IMR-90 (cell line): Measurements from ENCODE around the gene ALDOA. TPM values are rescaled to one million over a fixed set of nuclear protein-coding genes. Genes with fewer than 3 reads are reported as not detected.
A peak's percentile ranks its signal among the peaks of the same experiment; 100 is the strongest.

ENCODE experiments used
- ATAC-seq: fragments of 200-7000 bp; cut with Tn5 transposase; 2 replicates; pipeline ENCODE4 v1.9.1; 2020; ENCODE audit warnings: low read depth, mild to moderate bottlenecking, moderate library complexity
- BruUV-seq: library from RNA; stranded (reverse); fragments of 400-500 nt; replicated peaks from 2 replicates; lab custom pipeline; 2021; lab: Mats Ljungman, UMichigan
- CTCF ChIA-PET: fragments of 300-600 bp; formaldehyde crosslinking; extraction: SDS; loops from one replicate; lab custom pipeline; 2021; ENCODE audit warnings: antibody characterized with exemption; lab: Yijun Ruan, JAX
- POLR2A ChIA-PET: fragments of 300-600 bp; sonication (Branson Sonifier 250); formaldehyde crosslinking; loops from one replicate; lab custom pipeline; 2022; ENCODE audit warnings: antibody characterized with exemption; ENCODE audit not compliant: unreplicated experiment; lab: Charles Lee
- DNase-seq: peaks from one replicate; pipeline ENCODE4 v3.0.0; 2013
- H2AFZ ChIP-seq: replicated peaks from 2 replicates; pipeline ENCODE3; 2013; ENCODE audit warnings: low read length, mild to moderate bottlenecking; ENCODE audit not compliant: poor library complexity
- H2AK5ac ChIP-seq: 2 replicates; pipeline ENCODE4 v1.6.1; 2013; ENCODE audit warnings: low read depth, low read length, inconsistent platforms
- H2AK9ac ChIP-seq: replicated peaks from 2 replicates; pipeline ENCODE3; 2013; ENCODE audit warnings: mild to moderate bottlenecking, low read depth, low read length, moderate library complexity; ENCODE audit not compliant: poor library complexity
- H2BK120ac ChIP-seq: 2 replicates; pipeline ENCODE4 v1.6.1; 2013; ENCODE audit warnings: low read depth, low read length, inconsistent platforms
- H2BK15ac ChIP-seq: 3 replicates; pipeline ENCODE4 v1.6.1; 2013; ENCODE audit warnings: low read depth, low read length, inconsistent platforms
- H2BK20ac ChIP-seq: 2 replicates; pipeline ENCODE4 v1.6.1; 2013; ENCODE audit warnings: low read depth, mild to moderate bottlenecking, inconsistent platforms, low read length, moderate library complexity
- H2BK5ac ChIP-seq: 2 replicates; pipeline ENCODE4 v1.6.1; 2013; ENCODE audit warnings: mild to moderate bottlenecking, low read depth, low read length, inconsistent platforms; ENCODE audit not compliant: poor library complexity, severe bottlenecking
- H3K14ac ChIP-seq: replicated peaks from 2 replicates; pipeline ENCODE4 v1.6.1; 2013; ENCODE audit warnings: low read depth, low read length, inconsistent platforms
- H3K18ac ChIP-seq: 2 replicates; pipeline ENCODE4 v1.6.1; 2013; ENCODE audit warnings: low read depth, low read length, control low read depth
- H3K23ac ChIP-seq: 2 replicates; pipeline ENCODE4 v1.6.1; 2013; ENCODE audit warnings: low read depth, low read length, inconsistent platforms
- H3K27ac ChIP-seq: 2 replicates; pipeline ENCODE4 v1.5.1; 2013; ENCODE audit warnings: mild to moderate bottlenecking, control low read depth, low read length; ENCODE audit not compliant: insufficient read depth
- H3K27me3 ChIP-seq: 2 replicates; pipeline ENCODE4 v1.6.1; 2013; ENCODE audit warnings: low read length; ENCODE audit not compliant: control insufficient read depth, insufficient read depth
- H3K36me3 ChIP-seq: 2 replicates; pipeline ENCODE4 v1.6.1; 2013; ENCODE audit warnings: low read length, mixed read lengths; ENCODE audit not compliant: control insufficient read depth, insufficient read depth
- H3K4ac ChIP-seq: 2 replicates; pipeline ENCODE4 v1.6.1; 2013; ENCODE audit warnings: low read depth, low read length, inconsistent platforms
- H3K4me1 ChIP-seq: 2 replicates; pipeline ENCODE4 v1.6.1; 2013; ENCODE audit warnings: low read length, mixed read lengths; ENCODE audit not compliant: control insufficient read depth, insufficient read depth
- H3K4me2 ChIP-seq: 2 replicates; pipeline ENCODE4 v1.6.1; 2013; ENCODE audit warnings: low read depth, mild to moderate bottlenecking, control low read depth, low read length, moderate library complexity
- H3K4me3 ChIP-seq: 2 replicates; pipeline ENCODE4 v1.5.1; 2013; ENCODE audit warnings: low read depth, mild to moderate bottlenecking, control low read depth, low read length, moderate library complexity; ENCODE audit not compliant: insufficient read depth
- H3K56ac ChIP-seq: 2 replicates; pipeline ENCODE4 v1.6.1; 2013; ENCODE audit warnings: low read length, inconsistent platforms; ENCODE audit not compliant: insufficient read depth; ENCODE audit errors: extremely low read depth
- H3K79me1 ChIP-seq, 2 experiments: 2 replicates each; pipeline ENCODE4 v1.6.1; 2013; ENCODE audit warnings: low read length in 2 of 2, inconsistent platforms in 1 of 2, low read depth in 1 of 2
- H3K9ac ChIP-seq: 2 replicates; pipeline ENCODE4 v1.6.1; 2013; ENCODE audit warnings: low read depth, low read length, control low read depth
- H3K9me1 ChIP-seq: 2 replicates; pipeline ENCODE4 v1.6.1; 2013; ENCODE audit warnings: low read length, inconsistent platforms; ENCODE audit not compliant: insufficient read depth
- H3K9me3 ChIP-seq: 2 replicates; pipeline ENCODE4 v1.6.1; 2013; ENCODE audit warnings: low read length; ENCODE audit not compliant: control insufficient read depth, insufficient read depth
- H4K20me1 ChIP-seq: 2 replicates; pipeline ENCODE4 v1.6.1; 2013; ENCODE audit warnings: low read length, inconsistent platforms; ENCODE audit not compliant: insufficient read depth
- H4K5ac ChIP-seq: 2 replicates; pipeline ENCODE4 v1.6.1; 2013; ENCODE audit warnings: mild to moderate bottlenecking, low read depth, low read length, control low read depth
- H4K8ac ChIP-seq, 2 experiments: 2 replicates each; pipeline ENCODE4 v1.6.1; 2013; ENCODE audit warnings: low read depth in 2 of 2, low read length in 2 of 2, control low read depth in 1 of 2, inconsistent platforms in 1 of 2
- H4K91ac ChIP-seq: 2 replicates; pipeline ENCODE4 v1.6.1; 2013; ENCODE audit warnings: low read depth, low read length, inconsistent platforms; ENCODE audit not compliant: insufficient read depth
- CHD1 ChIP-seq: IDR thresholded peaks from 2 replicates; pipeline ENCODE4 v1.6.1; 2012; ENCODE audit warnings: low read depth, low read length, improper control_type of control experiment
- SMC3 ChIP-seq: fragments of 150-350 bp; IDR thresholded peaks from 2 replicates; pipeline ENCODE4 v1.6.1; 2016; ENCODE audit warnings: low read depth, mild to moderate bottlenecking, antibody characterized with exemption, low read length, moderate library complexity
- WGBS, 2 experiments: methylation state at CpG; one replicate each; pipeline versions ENCODE4 v1.1.5 to v1.1.7; 2013; ENCODE audit warnings: missing lambda C conversion rate in 2 of 2; ENCODE audit not compliant: insufficient read length in 1 of 2; ENCODE audit errors: extremely low coverage in 2 of 2; 5-methylcytosine and 5-hydroxymethylcytosine counted together
- dilution Hi-C: fragments of 300-500 bp; cut with HindIII; formaldehyde crosslinking; loops from one replicate; pipeline ENCODE4 v1.14.3; 2018; ENCODE audit warnings: low sequenced_read_pairs; ENCODE audit not compliant: unreplicated experiment
- in situ Hi-C: fragments of 300-500 bp; cut with MboI; formaldehyde crosslinking; loops from 3 replicates; pipeline ENCODE4 v1.14.3; 2019; ENCODE audit warnings: low sequenced_read_pairs, inconsistent platforms, mixed read lengths
- intact Hi-C: fragments of 100-400 bp; cut with micrococcal nuclease; formaldehyde crosslinking; loops from 2 replicates; pipeline ENCODE4 v1.10.0; 2022
- polyA plus RNA-seq, 3 experiments: library from polyadenylated mRNA; depleted of rRNA; stranded (reverse); fragments of >200 nt; gene quantifications; 2 replicates each; pipeline ENCODE4 v1.2.3, GENCODE V29; 2012; ENCODE audit warnings: low replicate concordance in 1 of 3
- total RNA-seq: library from RNA; depleted of rRNA; stranded (reverse); fragments of >200 nt; gene quantifications from 2 replicates; pipeline ENCODE4 v1.2.3, GENCODE V29; 2012

ALDOA gene
- total and polyA plus RNA-seq, 2 of the 4 experiments (the other 2 are of a cell fraction) = 1,697 to 1,990 TPM

DNA sequence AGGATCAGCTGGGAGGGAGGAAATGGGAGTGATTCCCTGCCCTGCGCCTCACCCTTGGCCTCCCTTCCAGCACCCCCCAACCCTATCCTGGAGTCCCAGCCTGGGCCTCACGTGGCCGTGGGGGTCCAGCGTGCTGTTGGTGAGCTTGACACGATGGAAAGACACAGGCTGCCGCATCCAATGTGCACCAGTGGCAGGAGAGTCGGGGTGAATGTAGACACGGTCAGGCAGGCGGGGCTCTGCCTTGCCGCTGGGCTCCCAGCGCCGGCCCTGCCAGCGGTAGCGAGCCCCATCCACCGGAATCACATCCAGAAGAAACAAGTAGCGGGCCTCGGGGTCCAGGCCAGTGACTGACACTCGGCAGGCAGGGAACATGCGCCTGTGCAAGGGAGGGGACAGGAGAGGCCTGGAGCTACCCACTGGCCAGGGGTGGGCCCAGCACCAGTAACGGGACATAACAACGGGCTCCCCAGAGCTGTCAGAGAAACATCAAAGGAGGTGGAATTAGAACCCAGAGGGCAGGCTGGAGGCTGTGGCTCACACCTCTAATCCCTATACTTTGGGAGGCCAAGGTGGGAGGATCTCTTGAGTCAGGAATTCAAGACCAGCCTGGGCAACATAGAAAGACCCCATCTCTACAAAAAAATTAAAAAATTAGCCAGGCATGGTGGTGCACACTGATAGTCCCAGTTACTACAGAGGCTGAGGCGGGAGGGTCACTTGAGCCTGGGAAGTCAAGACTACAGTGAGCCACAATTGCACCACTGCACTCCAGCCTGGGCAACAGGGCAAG is 23.5 kb downstream of the ALDOA start:
- Histone ChIP-seq H3K4me3 (no peak overlapping the region), H2AK5ac (peak overlapping the region; percentile 51), H2AFZ (peak overlapping the region; percentile 46), H3K4ac (no peak overlapping the region), H3K27me3 (no peaks in the 10 kb centered on the region), H3K56ac (no peak overlapping the region), H3K4me1 (peaks cover 3% of the 10 kb centered on the region; the same call in 1 of the 2 replicates), H3K9me1 (no peaks in the 10 kb centered on the region), H3K9ac (no peak overlapping the region), H2BK120ac (no peak overlapping the region), H4K91ac (no peak overlapping the region), H3K9me3 (no peaks in the 10 kb centered on the region), H2BK15ac (no peak overlapping the region), H3K23ac (no peak overlapping the region), H3K14ac (no peak overlapping the region), H3K36me3 (peaks cover 23% of the 10 kb centered on the region), H2AK9ac (no peak overlapping the region), H2BK20ac (no peak overlapping the region), H2BK5ac (no peak overlapping the region), H4K8ac (no peak overlapping the region), H3K79me1 (peaks cover 0 to 4% of the 10 kb centered on the region in 2 experiments; a peak in 2 of 4 replicates), H3K4me2 (no peak overlapping the region), H4K20me1 (peaks cover 6% of the 10 kb centered on the region), H3K18ac (no peak overlapping the region), H3K27ac (no peak overlapping the region), H4K5ac (no peak overlapping the region)
- BruUV-seq = no TSS peak
- in situ Hi-C loops = no loop called here
- dilution Hi-C loops = no loop called here
- POLR2A ChIA-PET = no interaction called here
- no peak for TF ChIP-seq CHD1
- TF ChIP-seq SMC3 = no peak
- DNase-seq (no peak), ATAC-seq (no peak)
- 73% methylated on average over 4 of the region's 22 CpGs; no CpG with 5 or more reads in 1 of the 2 experiments for WGBS, 2 experiments
- CTCF ChIA-PET = no interaction called here
- intact Hi-C loops = no loop called here
